Posterior vena cava (tissue), 2 donors: Measurements from ENCODE around the gene CHCHD6. TPM values are rescaled to one million over a fixed set of nuclear protein-coding genes. Genes with fewer than 3 reads are reported as not detected.

Source experiments
- DNase-seq: peaks from one replicate; pipeline ENCODE4 v3.0.0-alpha.2; 2020; ENCODE audit warnings: low spot score
- intact Hi-C, 2 donors: fragments of 100-400 bp; cut with DNase I; formaldehyde crosslinking; loops; one replicate each; pipeline versions ENCODE4 v1.14.1 to v1.14.2; 2022 to 2023
- total RNA-seq, 2 donors: library from RNA; stranded (reverse); fragmentation: NEBNext Ultra II Directional; extraction: Animal tissue kit (Norgen Biotek cat#: 25700); gene quantifications; one replicate each; pipeline ENCODE4 v1.2.1, GENCODE V29; 2021
- donor health status: DM: yes; HTN: yes; CAD: no.
- donor health status: DM: yes; HTN: yes; CAD: no.

CHCHD6 gene
- total RNA-seq, 2 donors from 2014 or later: 7.3 to 10.1 TPM

DNA sequence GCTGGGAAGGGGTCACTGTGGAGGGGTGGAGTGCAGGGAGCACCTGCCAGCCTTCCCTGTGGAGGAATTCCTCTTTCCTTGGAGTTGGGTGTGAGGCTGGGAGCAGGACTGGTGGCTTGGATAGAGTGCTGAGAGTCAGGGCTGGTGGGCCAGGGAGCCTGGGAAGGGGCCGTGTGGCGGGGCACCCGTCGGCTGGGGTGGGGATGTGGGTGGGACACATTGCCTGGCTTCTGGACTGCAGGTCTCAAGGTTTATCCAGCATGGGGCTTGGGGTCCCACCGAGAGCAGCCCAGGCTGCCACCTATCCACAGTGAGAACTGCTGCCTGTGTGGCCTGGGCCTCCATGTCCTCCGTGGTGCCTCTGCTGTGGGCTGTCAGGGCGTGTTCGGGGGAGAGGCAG, 283.6 kb downstream of the CHCHD6 start:
- DNase-seq: no peak
- intact Hi-C loops: loop anchor here in 1 of 2 donors (10.0 kb wide), 1 partner anchor 303 kb away; no protein-coding TSS in a partner anchor

DNA sequence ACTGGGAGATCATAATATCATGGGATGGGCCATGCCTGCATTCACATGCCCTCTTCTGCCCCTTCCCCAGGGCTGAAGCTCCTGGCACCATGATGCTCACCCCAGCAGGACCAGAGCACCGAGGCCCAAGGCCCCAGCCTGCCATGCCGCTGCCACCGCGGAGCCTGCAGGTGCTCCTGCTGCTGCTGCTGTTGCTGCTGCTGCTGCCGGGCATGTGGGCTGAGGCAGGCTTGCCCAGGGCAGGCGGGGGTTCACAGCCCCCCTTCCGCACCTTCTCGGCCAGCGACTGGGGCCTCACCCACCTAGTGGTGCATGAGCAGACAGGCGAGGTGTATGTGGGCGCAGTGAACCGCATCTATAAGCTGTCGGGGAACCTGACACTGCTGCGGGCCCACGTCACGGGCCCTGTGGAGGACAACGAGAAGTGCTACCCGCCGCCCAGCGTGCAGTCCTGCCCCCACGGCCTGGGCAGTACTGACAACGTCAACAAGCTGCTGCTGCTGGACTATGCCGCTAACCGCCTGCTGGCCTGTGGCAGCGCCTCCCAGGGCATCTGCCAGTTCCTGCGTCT, 284.5 kb downstream of the CHCHD6 start:
- DNase-seq: no peak
- intact Hi-C loops: loop anchor here in 1 of 2 donors (10.0 kb wide), 1 partner anchor 304 kb away; no protein-coding TSS in a partner anchor

DNA sequence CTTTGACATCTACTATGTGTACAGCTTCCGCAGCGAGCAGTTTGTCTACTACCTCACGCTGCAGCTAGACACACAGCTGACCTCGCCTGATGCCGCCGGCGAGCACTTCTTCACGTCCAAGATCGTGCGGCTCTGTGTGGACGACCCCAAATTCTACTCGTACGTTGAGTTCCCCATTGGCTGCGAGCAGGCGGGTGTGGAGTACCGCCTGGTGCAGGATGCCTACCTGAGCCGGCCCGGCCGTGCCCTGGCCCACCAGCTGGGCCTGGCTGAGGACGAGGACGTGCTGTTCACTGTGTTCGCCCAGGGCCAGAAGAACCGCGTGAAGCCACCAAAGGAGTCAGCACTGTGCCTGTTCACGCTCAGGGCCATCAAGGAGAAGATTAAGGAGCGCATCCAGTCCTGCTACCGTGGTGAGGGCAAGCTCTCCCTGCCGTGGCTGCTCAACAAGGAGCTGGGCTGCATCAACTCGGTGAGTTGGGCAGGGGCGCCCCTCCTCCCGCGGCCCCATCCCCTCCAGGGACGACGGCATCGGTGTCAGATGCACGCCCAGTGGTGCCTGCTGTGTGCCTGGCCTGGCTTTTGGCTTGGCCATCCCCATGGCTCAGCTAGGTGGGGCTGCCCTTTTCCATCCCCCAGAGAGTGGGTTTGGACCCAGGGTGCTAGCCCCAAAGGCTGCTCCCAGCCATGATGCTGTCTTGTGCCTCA, 285.4 kb downstream of the CHCHD6 start:
- intact Hi-C loops: loop anchor here in 1 of 2 donors (10.0 kb wide), 1 partner anchor 305 kb away; no protein-coding TSS in a partner anchor
- no peak for DNase-seq

DNA sequence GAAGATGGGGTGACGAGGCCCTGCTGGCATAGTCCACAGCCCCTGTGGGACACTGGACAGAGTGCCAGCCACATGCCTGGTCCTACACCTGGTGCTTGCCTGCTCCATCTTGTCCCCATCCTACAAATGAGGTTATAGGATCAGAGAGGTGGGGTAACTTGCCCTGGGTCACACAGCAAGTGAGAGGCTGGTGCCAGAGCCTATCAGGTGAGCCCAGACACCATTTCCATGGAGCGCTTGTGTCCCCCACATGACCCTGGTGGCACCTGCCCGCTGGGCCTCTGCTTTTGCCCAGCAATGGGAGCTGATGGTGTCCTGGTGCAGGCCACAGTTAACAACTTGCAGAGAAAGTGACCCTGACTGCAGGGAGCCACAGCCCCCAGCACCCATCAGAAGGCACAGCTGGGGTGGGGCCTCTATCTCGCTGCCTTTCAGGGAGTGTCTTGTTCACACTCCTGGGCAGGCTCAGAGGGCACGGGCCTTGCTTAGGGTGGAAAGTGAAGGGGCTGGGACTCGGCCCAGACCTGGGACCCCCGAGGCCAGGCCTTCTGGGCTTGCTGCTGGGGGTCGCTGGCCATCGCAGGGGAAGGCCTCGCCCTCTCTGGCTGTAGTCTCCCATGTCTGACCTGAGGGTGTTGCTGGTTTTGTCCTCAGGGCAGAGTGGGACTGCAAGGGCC, 286.1 kb downstream of the CHCHD6 start:
- intact Hi-C loops: no loop called here
- no peak for DNase-seq

DNA sequence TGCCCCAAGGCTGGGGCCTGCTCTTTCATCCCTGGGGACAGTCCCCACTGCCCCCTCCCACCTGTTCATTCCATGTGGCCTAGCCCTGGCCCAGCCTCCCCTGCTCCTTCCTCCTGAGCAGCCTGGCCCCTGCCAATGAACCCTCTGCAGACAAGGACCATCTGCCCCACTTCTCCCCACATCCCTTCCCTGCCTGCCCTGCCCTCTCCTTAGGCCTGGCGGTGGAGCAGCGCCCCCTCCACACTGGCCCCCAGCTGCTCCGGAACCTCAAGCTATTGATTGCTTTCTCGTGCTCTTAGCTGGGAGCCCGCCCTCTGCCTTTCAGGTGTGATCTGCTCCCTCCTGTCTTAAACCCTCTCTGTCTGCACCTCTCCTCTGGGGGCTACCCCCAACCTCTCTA, 286.9 kb downstream of the CHCHD6 start:
- DNase-seq: no peak

DNA sequence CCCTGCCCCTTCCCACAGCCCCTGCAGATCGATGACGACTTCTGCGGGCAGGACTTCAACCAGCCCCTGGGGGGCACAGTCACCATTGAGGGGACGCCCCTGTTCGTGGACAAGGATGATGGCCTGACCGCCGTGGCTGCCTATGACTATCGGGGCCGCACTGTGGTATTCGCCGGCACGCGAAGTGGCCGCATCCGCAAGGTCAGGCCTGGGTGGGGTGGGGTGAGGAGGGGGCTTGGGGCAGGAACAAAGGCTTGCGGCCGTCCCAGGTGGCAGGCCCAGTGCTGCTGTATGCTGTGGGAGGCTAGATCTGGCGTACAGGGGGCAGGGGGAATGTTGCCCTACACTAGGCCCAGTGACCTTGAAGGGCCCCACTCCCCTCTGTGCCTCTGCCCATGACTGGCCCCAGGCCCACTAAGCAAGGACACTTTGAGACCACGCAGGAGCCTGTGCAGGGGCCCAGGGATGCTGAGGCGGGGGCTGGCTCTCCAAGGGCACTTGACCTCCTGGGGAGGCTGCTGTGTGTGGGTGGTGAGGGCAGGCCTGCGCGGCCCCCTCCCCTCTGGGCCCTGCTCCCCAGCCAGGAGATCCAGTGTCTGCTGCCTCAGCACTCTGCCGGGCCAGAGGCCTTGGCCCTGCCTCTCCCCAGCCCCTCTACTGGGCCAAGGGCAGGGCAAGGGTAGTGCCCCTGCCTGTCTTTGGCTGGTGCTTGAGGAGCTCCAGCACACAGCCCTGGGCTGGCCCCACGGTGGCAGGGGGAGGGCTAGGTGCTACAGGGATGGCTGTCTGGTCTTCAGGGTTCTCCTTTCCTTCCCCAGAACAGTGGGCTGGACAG, 287.5 kb downstream of the CHCHD6 start:
- no peak for DNase-seq
- intact Hi-C loops: no loop called here

More for the DNA sequence above, 286.9 kb downstream of the CHCHD6 start:
- intact Hi-C loops: no loop called here

DNA sequence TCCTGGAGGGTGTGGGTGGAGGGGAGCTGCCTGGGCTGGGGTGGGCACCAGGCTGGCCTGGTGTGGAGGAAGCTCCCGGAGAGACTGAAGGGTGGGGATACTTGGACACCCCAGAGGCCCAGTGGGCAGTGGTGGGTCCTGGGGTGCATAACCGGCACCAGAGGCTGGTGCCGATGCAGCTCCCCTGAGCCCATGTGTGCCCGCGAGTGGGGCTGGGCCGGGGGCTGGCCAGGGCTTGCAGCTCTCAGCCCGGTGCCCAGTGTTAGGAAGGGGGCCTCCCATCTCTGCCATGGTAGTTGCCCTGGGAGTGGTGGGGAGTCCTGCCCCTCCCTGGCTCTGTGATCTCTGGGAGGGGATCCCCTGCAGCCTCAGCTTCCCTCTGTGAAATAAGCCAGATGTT, 288.2 kb downstream of the CHCHD6 start:
- intact Hi-C loops: no loop called here
- no peak for DNase-seq

DNA sequence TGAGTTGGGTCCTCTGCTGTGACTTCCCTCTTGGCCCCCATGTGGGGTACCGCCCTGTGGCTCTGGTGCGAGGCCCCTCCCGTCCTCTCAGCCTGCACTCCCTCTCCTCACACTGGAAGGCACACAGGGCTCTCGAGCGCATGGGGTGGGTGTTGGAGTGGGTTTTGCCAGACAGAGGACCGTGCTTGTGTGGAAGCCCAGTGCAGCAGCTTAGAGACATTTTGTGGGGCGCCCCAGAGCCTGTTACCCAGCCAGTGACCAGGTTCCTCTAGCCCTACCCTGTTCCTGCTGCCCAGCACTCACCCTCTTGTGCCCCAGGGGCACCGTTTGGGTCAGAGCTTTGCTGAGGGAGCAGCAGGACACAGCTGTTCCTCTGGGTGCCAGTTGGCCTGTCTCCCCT, 288.7 kb downstream of the CHCHD6 start:
- intact Hi-C loops: no loop called here
- no peak for DNase-seq

DNA sequence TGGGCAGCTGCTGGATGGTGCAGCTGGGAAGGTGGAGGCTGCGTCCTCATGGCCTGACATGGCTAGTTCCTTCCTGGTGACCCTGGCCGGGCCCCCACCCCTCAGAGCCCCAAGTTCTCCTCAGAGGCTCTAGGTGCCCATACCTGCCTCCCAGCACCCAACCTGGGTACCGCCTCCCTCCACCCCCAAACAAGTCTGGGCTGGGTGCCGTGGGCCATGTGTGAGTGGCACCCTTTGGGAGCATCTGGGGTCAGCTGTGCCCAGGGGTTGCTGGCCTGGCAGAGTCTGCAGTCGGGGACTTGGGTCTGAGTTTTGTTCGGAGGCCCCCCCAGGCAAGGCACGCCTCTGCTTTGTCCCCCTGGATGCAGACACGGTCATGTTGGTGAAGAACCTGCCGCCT, 289.4 kb downstream of the CHCHD6 start:
- intact Hi-C loops: no loop called here
- no peak for DNase-seq

DNA sequence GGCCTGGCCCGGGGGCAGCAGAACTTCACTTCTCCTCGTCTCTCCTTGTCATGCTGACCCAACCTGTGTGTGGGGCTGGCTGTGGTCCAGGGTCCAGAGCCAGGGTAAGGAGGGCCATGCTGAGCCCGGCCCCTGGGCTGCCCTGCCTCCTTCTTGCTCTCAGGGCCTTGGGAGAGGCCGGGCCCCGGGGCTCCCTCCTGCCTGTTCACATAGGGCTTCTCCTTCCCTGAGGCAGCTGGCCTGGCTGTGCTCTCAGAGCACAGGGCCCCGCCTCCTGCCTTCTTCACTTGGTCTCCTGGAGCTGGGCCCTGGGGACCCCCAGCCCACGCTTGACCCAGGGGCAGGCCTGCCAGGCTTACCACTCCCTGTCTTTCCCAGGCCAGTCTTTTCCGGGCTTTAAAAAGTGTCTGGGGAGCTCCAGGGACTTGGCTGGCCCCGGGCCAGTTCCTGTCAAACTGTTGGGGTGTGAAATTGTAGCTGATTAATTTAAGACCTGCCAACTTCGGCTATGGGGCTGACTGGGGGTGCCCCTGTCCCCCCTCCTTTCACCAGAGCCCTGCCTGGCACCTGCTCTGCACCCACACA, 290.7 kb downstream of the CHCHD6 start:
- intact Hi-C loops: no loop called here
- no peak for DNase-seq

DNA sequence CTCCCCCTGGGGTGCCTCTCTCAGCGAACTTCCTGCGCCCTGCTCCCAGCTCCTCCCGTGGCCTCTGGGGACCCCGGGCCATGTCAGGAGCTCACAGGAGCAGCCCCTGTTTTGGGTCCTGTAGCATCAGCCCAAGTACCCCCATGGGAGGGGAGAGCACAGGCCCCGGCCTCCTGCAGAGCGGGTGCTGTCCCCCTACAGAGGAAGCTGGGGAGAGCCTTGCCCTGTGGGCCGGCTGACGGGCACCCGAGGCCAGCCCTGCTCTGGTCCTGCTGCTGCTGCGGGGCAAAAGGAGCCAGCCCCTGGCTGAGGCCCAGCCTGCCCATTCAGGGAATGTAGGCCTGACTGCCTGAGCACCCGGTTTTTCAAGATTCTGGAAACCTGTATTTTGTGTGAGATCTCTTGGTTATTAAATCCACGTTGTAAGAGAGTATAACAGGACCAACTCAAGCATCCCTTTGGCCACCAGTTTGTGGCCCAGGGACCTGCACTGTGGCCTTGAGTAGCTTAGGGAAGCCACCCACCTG, 291.3 kb downstream of the CHCHD6 start:
- intact Hi-C loops: no loop called here
- no peak for DNase-seq

DNA sequence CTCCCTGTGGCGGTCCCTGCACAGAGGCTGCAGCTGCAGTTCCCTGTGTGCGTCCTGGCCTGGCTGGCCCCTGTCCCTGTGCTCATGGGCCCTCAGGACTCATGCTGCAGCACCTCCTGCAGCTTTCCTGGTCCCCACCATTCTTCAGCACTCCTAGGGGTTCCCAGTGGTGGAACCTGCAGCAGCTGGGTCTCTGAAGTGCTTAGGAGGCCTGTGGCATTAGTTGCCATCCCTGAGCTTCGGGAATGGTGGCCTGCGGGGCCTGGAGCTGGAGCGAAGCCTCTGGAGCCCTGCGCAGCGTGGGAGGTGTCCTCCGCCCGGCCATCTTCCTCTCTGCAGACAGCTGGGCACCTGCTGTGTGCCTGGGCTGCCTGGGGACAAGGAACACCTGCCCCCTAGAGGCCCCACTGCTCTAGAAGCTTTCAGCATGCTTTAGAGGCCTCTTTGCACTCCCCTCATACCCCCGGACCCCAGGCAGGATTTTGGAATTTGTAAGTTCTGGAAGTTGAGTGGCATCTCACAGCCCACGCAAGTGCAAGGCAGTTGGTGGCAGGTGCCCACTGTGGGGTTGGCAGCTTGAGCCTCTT, 292.0 kb downstream of the CHCHD6 start:
- DNase-seq: no peak
- intact Hi-C loops: no loop called here

DNA sequence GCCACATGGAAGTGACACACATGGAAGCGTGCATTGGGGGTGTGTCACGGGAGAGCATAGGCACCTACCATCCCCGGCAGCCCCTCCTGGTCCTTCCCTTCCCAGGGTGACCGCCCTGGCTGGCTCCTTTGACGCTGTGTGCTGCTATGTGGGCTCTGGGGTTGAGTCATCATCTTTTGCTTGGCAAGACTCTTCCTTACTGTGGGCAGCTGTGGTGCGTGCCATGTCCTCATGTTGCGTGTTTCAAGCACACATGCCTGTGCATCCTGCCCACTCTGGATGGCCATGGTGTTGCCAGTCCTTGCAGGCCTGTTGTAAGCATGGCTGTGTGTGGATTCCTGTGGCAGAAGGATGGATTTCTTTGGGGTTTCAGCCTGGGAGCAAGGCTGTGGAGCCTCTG, 292.9 kb downstream of the CHCHD6 start:
- intact Hi-C loops: no loop called here
- no peak for DNase-seq

DNA sequence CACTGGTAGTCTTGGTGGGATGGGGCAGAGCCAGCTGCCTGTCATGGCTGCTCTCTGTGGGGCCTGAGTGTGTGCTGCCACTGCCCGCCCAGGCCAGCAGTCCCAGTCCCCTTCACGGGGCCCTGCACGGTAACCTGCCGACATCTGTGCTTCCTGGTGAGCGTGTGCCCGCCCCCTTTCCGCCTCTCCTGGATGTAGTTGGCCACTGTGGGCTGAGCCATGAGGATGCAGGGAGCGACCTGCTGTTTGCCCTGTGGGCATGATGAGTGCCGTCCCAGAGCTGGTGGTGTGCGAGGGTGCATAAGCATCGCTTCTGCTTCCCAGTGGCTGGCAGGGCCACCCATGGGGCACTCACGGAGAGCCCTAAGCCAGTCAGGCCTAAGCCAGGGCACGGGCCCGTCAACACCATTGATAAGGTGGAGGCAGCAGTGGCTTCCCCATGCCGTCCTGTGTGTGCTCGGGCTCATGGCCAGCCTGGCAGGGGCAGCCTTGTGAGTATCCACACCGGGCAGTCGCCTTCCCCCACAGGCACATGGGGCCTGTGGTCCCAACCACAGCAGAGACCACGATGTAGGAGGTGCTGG, 293.5 kb downstream of the CHCHD6 start:
- intact Hi-C loops: no loop called here

DNA sequence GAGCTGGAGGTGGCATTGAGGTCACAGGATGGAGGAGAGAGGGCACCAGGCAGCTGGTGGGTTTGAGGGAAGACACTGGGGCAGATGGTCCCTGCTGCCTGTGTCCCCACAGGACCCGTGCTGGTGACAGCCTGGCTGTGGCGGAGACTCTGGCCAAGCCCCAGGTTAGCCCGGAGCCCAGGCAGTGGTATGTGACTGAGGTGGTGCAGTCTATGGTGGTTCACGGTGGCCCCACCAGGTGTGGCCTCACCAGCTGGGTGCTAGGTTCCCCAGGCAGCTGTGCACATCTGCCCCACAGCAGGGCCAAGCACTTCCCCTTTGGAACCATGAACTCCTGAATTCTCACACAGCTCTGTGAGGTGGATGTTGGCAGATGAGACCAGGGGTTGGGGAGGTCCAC, 294.3 kb downstream of the CHCHD6 start:
- no peak for DNase-seq
- intact Hi-C loops: no loop called here

More for the DNA sequence above, 293.5 kb downstream of the CHCHD6 start:
- DNase-seq: no peak

DNA sequence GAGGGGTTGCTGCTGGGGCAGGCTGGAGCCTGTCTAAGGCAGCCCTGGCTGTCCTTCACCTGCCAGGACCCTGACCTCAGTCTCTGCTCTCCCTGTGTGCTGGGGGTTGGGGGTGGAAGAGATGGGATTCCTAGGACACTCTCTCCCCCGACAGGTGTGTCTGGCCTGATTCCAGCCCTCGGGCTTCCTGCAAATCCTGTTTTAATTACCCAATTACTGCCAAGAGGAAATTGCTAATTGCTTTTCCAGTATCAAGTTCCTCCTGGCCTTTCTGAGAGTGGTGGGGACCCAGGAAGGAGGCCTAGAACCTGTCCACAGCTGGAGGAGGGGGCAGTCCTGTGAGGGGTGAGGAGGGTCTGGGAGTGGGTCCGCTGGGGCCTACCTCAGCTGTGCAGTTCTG, 294.7 kb downstream of the CHCHD6 start:
- intact Hi-C loops: no loop called here
- DNase-seq: no peak

DNA sequence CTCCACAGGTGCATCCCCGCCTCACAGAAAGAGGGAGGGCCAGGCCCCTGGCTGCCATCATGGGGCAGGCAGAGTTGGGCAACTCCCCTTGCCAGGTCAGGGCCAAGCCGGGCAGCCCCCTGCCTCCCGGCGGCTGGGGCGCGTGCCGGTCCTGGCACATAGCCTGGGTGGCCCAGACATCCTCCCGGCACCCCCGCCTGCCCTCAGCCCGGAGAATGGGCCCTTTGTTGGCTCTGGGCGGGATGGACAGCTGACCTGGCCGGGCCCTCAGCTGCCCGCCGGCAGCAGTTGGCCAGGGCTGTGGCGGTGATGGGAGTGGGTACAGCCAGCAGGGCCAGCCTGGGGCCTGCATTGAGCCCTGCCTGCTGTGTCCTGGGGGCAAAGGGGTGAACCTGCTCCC, 295.3 kb downstream of the CHCHD6 start:
- DNase-seq: no peak
- intact Hi-C loops: no loop called here

DNA sequence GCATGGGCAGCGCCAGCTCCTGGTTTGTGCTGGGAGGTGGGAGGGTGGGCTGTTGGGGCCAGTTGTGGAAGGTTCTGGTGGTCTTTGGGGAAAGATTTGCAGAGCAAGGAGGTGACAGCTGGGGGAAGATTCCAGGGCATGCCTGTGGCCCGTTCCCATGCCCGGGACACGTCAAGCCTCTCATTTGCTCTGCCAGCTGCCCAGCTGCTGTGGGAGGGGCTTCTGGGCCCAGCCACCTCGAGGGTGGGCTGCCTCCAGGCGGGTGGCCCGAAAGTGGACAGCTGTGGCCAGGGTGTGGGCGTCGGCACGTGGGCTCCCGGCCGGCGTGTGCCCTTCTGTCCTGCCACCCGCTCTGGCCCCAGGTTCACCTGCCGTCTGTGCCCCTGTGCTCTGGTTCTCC, 296.1 kb downstream of the CHCHD6 start:
- no peak for DNase-seq
- intact Hi-C loops: loop anchor here in 1 of 2 donors (5.0 kb wide), 1 partner anchor 457 kb away; no protein-coding TSS in a partner anchor
